Measurements from ENCODE around the gene PSMG3. TPM values are rescaled to one million over a fixed set of nuclear protein-coding genes. Genes with fewer than 3 reads are reported as not detected.
"Not testable (repeated sequence)": the region's sequence is repeated elsewhere in the genome, so short reads cannot be mapped to it uniquely, and the experiment has no call there.

Gene PSMG3
- total RNA-seq, 3 donors from 2014 or later (not counting 1 experiment from before 2014, with no cell fraction given): 19.0 to 21.4 (median 20.5) TPM

GRCh38 chr7:1520539-1521234 lies 49.1 kb downstream of the PSMG3 start:
- no peaks in the 10 kb centered on the region for H3K9me3 Mint-ChIP-seq
- no peak for DNase-seq
- no peaks in the 10 kb centered on the region for H3K27me3 ChIP-seq (ENCODE audit: control insufficient read depth, insufficient read depth, low read length)
- no peaks in the 10 kb centered on the region for H3K36me3 ChIP-seq (ENCODE audit: control insufficient read depth, insufficient read depth, low read length)
- H3K36me3 Mint-ChIP-seq: no peaks in the 10 kb centered on the region
- H3K9me3 ChIP-seq (ENCODE audit: control insufficient read depth, insufficient read depth, low read length): no peaks in the 10 kb centered on the region
- no peak for ATAC-seq
- TF ChIP-seq CTCF (IDR thresholded peaks at IDR 0.05): no peak
- no peak overlapping the region for H3K27ac ChIP-seq (ENCODE audit: low read length)
- H3K4me1 Mint-ChIP-seq: no peaks in the 10 kb centered on the region
- H3K4me3 Mint-ChIP-seq: no peak overlapping the region
- intact Hi-C loops (cut with micrococcal nuclease): no loop called here
- no peak overlapping the region for H3K4me3 ChIP-seq (ENCODE audit: low read length)
- WGBS (ENCODE audit: insufficient coverage): 94% methylated on average over 27 of the region's 27 CpGs
- H3K27me3 Mint-ChIP-seq (ENCODE audit: low read depth in 2 of 2): peaks cover 0 to 4% of the 10 kb centered on the region in 2 donors
- H3K27ac Mint-ChIP-seq: no peak overlapping the region
- H3K4me1 ChIP-seq (ENCODE audit: control insufficient read depth, insufficient read depth, low read length): no peaks in the 10 kb centered on the region

DNA sequence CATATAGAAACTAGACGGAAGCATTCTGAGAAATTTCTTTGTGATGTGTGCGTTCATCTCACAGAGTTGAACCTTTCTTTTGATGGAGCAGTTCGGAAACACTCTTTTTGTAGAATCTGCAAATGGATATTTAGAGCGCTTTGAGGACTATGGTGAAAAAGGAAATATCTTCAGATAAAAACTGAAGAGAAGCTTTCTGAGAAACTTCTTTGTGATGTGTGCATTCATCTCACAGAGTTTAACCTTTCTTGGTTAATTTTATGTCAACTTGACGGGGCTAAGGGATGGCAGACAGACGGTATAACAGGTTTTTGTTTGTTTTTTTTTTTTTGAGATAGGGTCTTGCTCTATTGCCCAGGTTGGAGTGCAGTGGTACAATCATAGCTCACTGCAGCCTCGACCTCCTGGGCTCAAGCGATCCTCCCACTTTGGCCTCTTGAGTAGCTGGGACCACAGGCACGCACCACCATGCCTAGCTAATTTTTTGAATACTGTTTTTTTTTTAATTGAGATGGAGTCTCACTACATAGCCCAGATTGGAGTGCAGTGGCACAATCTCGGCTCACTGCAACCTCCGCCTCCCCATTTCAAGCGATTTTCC lies 50.4 kb downstream of the PSMG3 start:
- H3K27ac Mint-ChIP-seq; H3K27me3 Mint-ChIP-seq (ENCODE audit: low read depth in 2 of 2); H3K27ac ChIP-seq (ENCODE audit: low read length); H3K27me3 ChIP-seq (ENCODE audit: control insufficient read depth, insufficient read depth, low read length); H3K36me3 Mint-ChIP-seq; H3K4me3 Mint-ChIP-seq; H3K36me3 ChIP-seq (ENCODE audit: control insufficient read depth, insufficient read depth, low read length); H3K4me1 ChIP-seq (ENCODE audit: control insufficient read depth, insufficient read depth, low read length); H3K4me3 ChIP-seq (ENCODE audit: low read length); intact Hi-C loops (cut with micrococcal nuclease); H3K9me3 Mint-ChIP-seq; ATAC-seq; H3K9me3 ChIP-seq (ENCODE audit: control insufficient read depth, insufficient read depth, low read length); DNase-seq; H3K4me1 Mint-ChIP-seq: not testable (repeated sequence)
- WGBS (ENCODE audit: insufficient coverage): 90% methylated on average over 12 of the region's 12 CpGs

Other genes starting within 250 kb of the PSMG3 start
- 1 to 10 TPM; 2.5 to 4.4 (median 2.8) TPM for gene MICALL2, start 110.6 kb downstream of the PSMG3 start, total RNA-seq
- 100 to 1,000 TPM in 2 of 3 donors, 10 to 100 TPM in 1; 92.7 to 115 (median 111) TPM for gene INTS1, start 65.6 kb downstream of the PSMG3 start, total RNA-seq
- 10 to 100 TPM; 57.9 to 71.3 (median 62.8) TPM for gene MAFK, start 39.3 kb downstream of the PSMG3 start, total RNA-seq
- gene TMEM184A, start 13.8 kb downstream of the PSMG3 start, total RNA-seq: under 1 TPM in 1 of 3 donors, not detected in 2; 0.14 TPM
- gene ELFN1, start 100.2 kb upstream of the PSMG3 start, total RNA-seq: under 1 TPM in 2 of 3 donors, not detected in 1; 0.30 to 0.45 TPM